ENCODE data around the gene CCDC188. TPM values are rescaled to one million over a fixed set of nuclear protein-coding genes. Genes with fewer than 3 reads are reported as not detected.

CCDC188 gene
- total and polyA plus RNA-seq, 9 of the 15 experiments (the other 6 are each of a cell fraction or from before 2014, with no cell fraction given): not detected

- TF ChIP-seq, protein P1, sequence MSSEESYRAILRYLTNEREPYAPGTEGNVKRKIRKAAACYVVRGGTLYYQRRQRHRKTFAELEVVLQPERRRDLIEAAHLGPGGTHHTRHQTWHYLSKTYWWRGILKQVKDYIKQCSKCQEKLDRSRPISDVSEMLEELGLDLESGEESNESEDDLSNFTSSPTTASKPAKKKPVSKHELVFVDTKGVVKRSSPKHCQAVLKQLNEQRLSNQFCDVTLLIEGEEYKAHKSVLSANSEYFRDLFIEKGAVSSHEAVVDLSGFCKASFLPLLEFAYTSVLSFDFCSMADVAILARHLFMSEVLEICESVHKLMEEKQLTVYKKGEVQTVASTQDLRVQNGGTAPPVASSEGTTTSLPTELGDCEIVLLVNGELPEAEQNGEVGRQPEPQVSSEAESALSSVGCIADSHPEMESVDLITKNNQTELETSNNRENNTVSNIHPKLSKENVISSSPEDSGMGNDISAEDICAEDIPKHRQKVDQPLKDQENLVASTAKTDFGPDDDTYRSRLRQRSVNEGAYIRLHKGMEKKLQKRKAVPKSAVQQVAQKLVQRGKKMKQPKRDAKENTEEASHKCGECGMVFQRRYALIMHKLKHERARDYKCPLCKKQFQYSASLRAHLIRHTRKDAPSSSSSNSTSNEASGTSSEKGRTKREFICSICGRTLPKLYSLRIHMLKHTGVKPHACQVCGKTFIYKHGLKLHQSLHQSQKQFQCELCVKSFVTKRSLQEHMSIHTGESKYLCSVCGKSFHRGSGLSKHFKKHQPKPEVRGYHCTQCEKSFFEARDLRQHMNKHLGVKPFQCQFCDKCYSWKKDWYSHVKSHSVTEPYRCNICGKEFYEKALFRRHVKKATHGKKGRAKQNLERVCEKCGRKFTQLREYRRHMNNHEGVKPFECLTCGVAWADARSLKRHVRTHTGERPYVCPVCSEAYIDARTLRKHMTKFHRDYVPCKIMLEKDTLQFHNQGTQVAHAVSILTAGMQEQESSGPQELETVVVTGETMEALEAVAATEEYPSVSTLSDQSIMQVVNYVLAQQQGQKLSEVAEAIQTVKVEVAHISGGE (CRISPR knock-in tag; IDR thresholded peaks at IDR 0.05): 0 out of 6 replicates have a peak, but pooled peaks of 1 of the 3 experiments have one; percentile 32
- no peak for TF ChIP-seq SAFB (IDR thresholded peaks at IDR 0.05; ENCODE audit: borderline replicate concordance, low read depth, low read length)
- TF ChIP-seq ZNF79 (CRISPR knock-in tag; IDR thresholded peaks at IDR 0.05; ENCODE audit: low read depth): no peak
- TF ChIP-seq RFX5 (IDR thresholded peaks at IDR 0.05; ENCODE audit: low read depth, low read length): no peak
- TF ChIP-seq SRSF1 (IDR thresholded peaks at IDR 0.05; ENCODE audit: low read depth, low read length): no peak
- no peak for TF ChIP-seq KHSRP (IDR thresholded peaks at IDR 0.05)
- 0 out of 2 replicates have a peak, but pooled peaks have one; percentile 3 for TF ChIP-seq ZNF511 (CRISPR knock-in tag; IDR thresholded peaks at IDR 0.05)
- no peak for TF ChIP-seq ZNF324 (CRISPR knock-in tag; IDR thresholded peaks at IDR 0.05)
- no peak for TF ChIP-seq RBM22 (IDR thresholded peaks at IDR 0.05; ENCODE audit: low read depth, low read length, poor library complexity, severe bottlenecking)
- TF ChIP-seq FOXP1 (CRISPR knock-in tag; IDR thresholded peaks at IDR 0.05): no peak
- TF ChIP-seq TAF1 (IDR thresholded peaks at IDR 0.05; ENCODE audit: control insufficient read depth, extremely low read depth, insufficient read depth, low read length, severe bottlenecking): no peak
- TF ChIP-seq MXI1 (IDR thresholded peaks at IDR 0.05; ENCODE audit: low read depth, low read length): no peak
- no peak for TF ChIP-seq ZBTB33 (CRISPR knock-in tag; IDR thresholded peaks at IDR 0.05)
- TF ChIP-seq IFI16 (CRISPR knock-in tag; IDR thresholded peaks at IDR 0.05): no peak
- no peak for TF ChIP-seq RCOR1 (IDR thresholded peaks at IDR 0.05; ENCODE audit: borderline replicate concordance in 1 of 2, low read depth in 2 of 2, low read length in 2 of 2)
- TF ChIP-seq, protein P2, sequence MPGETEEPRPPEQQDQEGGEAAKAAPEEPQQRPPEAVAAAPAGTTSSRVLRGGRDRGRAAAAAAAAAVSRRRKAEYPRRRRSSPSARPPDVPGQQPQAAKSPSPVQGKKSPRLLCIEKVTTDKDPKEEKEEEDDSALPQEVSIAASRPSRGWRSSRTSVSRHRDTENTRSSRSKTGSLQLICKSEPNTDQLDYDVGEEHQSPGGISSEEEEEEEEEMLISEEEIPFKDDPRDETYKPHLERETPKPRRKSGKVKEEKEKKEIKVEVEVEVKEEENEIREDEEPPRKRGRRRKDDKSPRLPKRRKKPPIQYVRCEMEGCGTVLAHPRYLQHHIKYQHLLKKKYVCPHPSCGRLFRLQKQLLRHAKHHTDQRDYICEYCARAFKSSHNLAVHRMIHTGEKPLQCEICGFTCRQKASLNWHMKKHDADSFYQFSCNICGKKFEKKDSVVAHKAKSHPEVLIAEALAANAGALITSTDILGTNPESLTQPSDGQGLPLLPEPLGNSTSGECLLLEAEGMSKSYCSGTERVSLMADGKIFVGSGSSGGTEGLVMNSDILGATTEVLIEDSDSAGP (CRISPR knock-in tag; IDR thresholded peaks at IDR 0.05): 0 out of 2 replicates have a peak, but pooled peaks have one; percentile 14
- peak in 1 of 3 experiments; percentile 6 for TF ChIP-seq YY1 (IDR thresholded peaks at IDR 0.05; ENCODE audit: borderline replicate concordance in 1 of 3, control insufficient read depth in 1 of 3, extremely low read depth in 1 of 3, insufficient read depth in 3 of 3, insufficient read length in 1 of 3, insufficient replicate concordance in 2 of 3, low read depth in 1 of 3, low read length in 2 of 3)
These were observed 27.4 kb upstream of the CCDC188 start (continued) for GRCh38 chr22:20178075-20178914.
